Gastroesophageal sphincter (tissue), 3 donors: Measurements from ENCODE around the gene ZNF143.
A peak's percentile ranks its signal among the peaks of the same experiment; 100 is the strongest.

ENCODE experiments used
- EP300 ChIP-seq: sonication (generic); formaldehyde crosslinking; IDR thresholded peaks from one replicate; pipeline ENCODE4 v1.6.1; 2017; ENCODE audit warnings: antibody characterized with exemption, mild to moderate bottlenecking
- POLR2A ChIP-seq, 2 donors: fragments of 450-650 bp; IDR thresholded peaks; one replicate each; pipeline ENCODE4 v1.6.1; 2017; ENCODE audit warnings: antibody characterized with exemption in 2 of 2, mild to moderate bottlenecking in 2 of 2, moderate library complexity in 1 of 2
- POLR2AphosphoS5 ChIP-seq: sonication (generic); formaldehyde crosslinking; IDR thresholded peaks from one replicate; pipeline ENCODE4 v1.6.1; 2017; ENCODE audit warnings: antibody characterized with exemption
- TF ChIP-seq, protein P1 (sequence below), 4 experiments: fragments of 200-600 bp in 2 of 4; fragments of 450-650 bp in 2 of 4; sonication (generic) in 1 of 4; IDR thresholded peaks; one replicate each; pipeline ENCODE4 v1.5.1; 2017 to 2019; ENCODE audit warnings: antibody characterized with exemption in 4 of 4, mild to moderate bottlenecking in 2 of 4, moderate library complexity in 2 of 4

DNA sequence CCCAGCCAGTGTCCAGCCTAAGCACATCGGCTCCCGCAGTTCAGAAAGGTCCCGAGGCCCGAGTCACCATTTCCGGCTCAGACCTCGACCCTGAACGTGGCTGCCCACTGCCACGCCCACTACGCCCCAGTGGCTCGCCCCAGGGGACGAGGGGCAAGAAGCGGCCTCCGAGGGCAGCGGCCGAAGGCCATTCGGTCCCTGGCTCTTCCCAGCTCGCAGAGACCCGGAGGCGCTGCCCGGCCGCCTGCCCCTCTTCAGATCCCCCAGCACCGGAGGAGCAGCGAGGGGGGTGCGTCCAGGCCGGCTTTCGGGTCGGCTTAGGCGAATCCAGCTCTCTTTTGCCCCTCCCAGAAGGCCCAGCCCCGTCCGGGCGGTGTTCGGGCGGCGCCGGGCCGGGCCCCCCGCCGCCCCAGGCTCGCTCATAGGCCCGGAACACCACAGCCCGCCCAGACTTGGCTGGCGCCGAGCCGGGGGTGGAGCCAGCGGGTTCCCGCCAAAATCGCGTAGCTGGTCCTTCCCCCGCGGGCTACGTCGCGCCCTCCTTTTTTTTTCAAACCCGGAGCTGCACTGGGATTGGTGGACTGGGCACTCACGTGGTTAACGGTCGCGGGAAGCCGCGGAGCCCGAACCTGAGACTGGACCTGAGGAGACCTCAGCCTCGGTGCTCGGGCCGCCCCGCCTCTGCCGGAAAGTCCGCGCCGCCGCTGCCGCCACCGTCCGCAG lies 112.4 kb downstream of the ZNF143 start, which contains the start of gene WEE1:
- TF ChIP-seq, protein P1, sequence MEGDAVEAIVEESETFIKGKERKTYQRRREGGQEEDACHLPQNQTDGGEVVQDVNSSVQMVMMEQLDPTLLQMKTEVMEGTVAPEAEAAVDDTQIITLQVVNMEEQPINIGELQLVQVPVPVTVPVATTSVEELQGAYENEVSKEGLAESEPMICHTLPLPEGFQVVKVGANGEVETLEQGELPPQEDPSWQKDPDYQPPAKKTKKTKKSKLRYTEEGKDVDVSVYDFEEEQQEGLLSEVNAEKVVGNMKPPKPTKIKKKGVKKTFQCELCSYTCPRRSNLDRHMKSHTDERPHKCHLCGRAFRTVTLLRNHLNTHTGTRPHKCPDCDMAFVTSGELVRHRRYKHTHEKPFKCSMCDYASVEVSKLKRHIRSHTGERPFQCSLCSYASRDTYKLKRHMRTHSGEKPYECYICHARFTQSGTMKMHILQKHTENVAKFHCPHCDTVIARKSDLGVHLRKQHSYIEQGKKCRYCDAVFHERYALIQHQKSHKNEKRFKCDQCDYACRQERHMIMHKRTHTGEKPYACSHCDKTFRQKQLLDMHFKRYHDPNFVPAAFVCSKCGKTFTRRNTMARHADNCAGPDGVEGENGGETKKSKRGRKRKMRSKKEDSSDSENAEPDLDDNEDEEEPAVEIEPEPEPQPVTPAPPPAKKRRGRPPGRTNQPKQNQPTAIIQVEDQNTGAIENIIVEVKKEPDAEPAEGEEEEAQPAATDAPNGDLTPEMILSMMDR (IDR thresholded peaks at IDR 0.05), result peak in 1 of 4 experiments; percentile 9
- TF ChIP-seq POLR2A (IDR thresholded peaks at IDR 0.05) (peak; percentile 57 to 82), POLR2AphosphoS5 (peak; percentile 51), EP300 (no peak)
